ENCODE data around the gene MYH2.
"Not testable (repeated sequence)": the region's sequence is repeated elsewhere in the genome, so short reads cannot be mapped to it uniquely, and the experiment has no call there.

MYH2 gene

DNA sequence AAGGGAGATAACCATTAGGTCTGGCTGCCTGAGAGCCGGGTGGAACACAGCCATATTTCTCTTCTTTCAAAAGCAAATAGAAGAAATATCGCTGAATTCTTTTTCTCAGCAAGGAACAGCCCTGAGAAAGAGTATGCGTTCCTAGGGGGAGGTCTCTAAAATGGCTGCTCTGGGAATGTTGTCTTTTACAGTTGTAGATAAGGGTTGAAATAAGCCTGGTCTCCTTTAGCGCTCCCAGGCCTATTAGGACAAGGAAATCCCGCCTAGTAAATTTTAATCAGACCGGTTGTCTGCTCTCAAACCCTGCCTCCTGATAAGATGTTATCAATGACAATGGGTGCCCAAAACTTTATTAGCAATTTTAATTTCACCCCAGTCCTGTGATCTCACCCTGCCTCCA lies 8.3 kb downstream of the MYH2 start:
- H3K4me1 Mint-ChIP-seq (ENCODE audit: low read depth); H3K27me3 Mint-ChIP-seq (ENCODE audit: low read depth); H3K4me3 Mint-ChIP-seq; H3K36me3 Mint-ChIP-seq (ENCODE audit: low read depth); H3K27ac Mint-ChIP-seq; DNase-seq (ENCODE audit: low spot score): not testable (repeated sequence)
- H3K9me3 Mint-ChIP-seq, result peaks cover 18% of the 10 kb centered on the region

DNA sequence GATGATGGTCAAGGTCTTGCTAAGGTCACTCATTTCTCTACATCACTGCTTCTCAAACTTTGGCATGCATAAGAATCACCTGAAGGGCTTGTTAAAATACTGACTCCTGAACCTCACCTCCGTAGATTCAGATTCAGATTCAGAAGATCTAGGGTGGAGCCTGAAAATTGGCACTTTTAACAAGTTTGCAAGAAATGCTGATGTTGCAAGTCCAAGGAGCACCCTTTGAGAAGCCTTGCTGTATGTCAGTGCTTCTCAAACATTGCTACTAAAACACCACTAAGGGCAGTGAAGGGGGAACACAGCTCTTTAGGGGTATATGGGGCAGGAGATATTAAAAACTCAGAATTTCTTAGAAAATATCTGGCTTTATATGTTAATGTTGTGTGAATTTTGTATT lies 17.4 kb downstream of the MYH2 start:
- Mint-ChIP-seq H3K4me3 (no peak overlapping the region), H3K36me3 (ENCODE audit: low read depth) (no peaks in the 10 kb centered on the region), H3K27ac (no peak overlapping the region), H3K9me3 (no peaks in the 10 kb centered on the region), H3K27me3 (ENCODE audit: low read depth) (no peaks in the 10 kb centered on the region), H3K4me1 (ENCODE audit: low read depth) (no peaks in the 10 kb centered on the region)
- no peak for DNase-seq (ENCODE audit: low spot score)

DNA sequence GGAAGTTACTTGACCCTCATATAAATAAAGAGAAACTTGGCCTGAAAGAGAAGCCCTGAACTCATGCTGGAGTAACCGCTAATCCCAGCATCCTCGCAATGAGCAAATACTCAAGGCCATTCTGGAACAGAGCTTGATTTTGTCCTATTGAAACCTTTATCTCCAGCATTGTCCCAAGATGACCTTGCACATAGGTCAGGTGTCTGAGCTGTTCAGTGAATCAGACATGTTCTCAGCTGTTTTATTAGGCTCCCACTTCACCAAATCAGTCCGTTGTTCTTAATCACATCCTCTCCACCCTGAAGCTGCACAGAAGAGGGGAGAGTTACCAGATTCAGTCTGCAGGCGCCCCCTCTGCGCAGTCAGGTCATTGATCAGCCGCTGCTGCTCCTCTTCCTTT lies 22.0 kb downstream of the MYH2 start:
- no peak overlapping the region for H3K4me3 Mint-ChIP-seq
- no peak overlapping the region for H3K27ac Mint-ChIP-seq
- H3K9me3 Mint-ChIP-seq, result no peaks in the 10 kb centered on the region
- DNase-seq (ENCODE audit: low spot score), result no peak
- no peaks in the 10 kb centered on the region for H3K36me3 Mint-ChIP-seq (ENCODE audit: low read depth)
- H3K27me3 Mint-ChIP-seq (ENCODE audit: low read depth), result no peaks in the 10 kb centered on the region
- no peaks in the 10 kb centered on the region for H3K4me1 Mint-ChIP-seq (ENCODE audit: low read depth)

DNA sequence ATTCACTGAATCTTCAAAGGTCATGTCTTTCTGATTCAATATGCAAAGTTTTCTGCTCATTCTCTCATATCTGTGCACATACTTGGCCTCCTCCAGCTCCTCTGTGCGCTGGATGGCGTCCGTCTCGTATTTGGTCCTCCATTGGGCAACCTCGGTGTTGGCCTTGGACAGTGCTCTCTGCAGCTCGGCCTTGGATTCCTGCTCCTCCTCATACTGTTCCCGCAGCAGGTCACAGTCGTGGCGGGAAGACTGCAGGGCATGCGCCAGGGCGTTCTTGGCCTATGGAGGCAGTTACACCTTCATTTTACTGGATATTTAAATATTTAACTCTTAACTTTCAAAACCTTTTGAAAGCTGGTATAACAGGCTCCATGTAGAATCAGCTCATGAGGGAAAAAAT lies 22.9 kb downstream of the MYH2 start:
- H3K27ac Mint-ChIP-seq, result no peak overlapping the region
- H3K27me3 Mint-ChIP-seq (ENCODE audit: low read depth), result no peaks in the 10 kb centered on the region
- H3K4me1 Mint-ChIP-seq (ENCODE audit: low read depth), result no peaks in the 10 kb centered on the region
- H3K36me3 Mint-ChIP-seq (ENCODE audit: low read depth), result no peaks in the 10 kb centered on the region
- H3K9me3 Mint-ChIP-seq, result no peaks in the 10 kb centered on the region
- no peak overlapping the region for H3K4me3 Mint-ChIP-seq
- no peak for DNase-seq (ENCODE audit: low spot score)

DNA sequence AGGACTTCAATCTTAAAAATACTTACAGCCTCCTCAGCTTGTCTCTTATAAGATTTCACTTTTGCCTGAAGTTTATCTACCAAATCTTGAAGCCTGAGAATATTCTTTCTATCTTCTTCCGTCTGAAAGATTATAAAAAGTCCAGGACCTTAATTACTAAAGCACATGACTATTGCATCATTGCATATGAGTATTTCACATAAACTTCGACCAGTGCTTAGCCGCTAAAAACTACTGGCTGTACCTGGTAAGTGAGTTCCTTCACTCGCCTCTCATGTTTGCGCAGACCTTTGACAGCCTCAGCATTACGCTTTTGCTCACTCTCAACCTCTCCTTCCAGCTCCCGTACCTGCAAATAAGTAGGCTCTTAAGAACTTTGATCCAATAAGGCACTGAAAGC lies 26.4 kb downstream of the MYH2 start:
- Mint-ChIP-seq H3K9me3 (no peaks in the 10 kb centered on the region), H3K36me3 (ENCODE audit: low read depth) (no peaks in the 10 kb centered on the region), H3K27me3 (ENCODE audit: low read depth) (no peaks in the 10 kb centered on the region), H3K4me1 (ENCODE audit: low read depth) (no peaks in the 10 kb centered on the region), H3K27ac (no peak overlapping the region), H3K4me3 (no peak overlapping the region)
- no peak for DNase-seq (ENCODE audit: low spot score)

DNA sequence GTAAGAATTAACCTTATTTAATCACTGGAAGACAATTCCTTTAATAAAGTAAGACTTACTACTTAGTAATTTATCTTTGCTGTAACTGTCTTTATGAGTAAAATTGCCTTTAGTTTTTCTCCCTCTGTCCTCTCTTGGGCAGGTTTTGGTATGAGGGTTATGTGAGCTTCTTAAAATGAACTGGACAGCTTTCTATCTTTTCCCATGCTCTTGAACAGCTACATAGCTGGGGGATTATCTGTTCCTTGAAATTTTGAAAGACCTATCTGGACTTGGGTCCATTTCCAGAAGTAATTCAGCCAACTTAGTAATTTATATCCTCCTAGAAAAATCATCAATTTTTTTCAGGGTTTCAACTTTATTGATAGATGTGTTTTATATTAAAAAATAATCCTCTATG lies 27.5 kb downstream of the MYH2 start:
- no peaks in the 10 kb centered on the region for H3K9me3 Mint-ChIP-seq
- H3K27me3 Mint-ChIP-seq (ENCODE audit: low read depth), result no peaks in the 10 kb centered on the region
- no peak overlapping the region for H3K4me3 Mint-ChIP-seq
- no peaks in the 10 kb centered on the region for H3K4me1 Mint-ChIP-seq (ENCODE audit: low read depth)
- DNase-seq (ENCODE audit: low spot score), result no peak
- no peak overlapping the region for H3K27ac Mint-ChIP-seq
- H3K36me3 Mint-ChIP-seq (ENCODE audit: low read depth), result no peaks in the 10 kb centered on the region

DNA sequence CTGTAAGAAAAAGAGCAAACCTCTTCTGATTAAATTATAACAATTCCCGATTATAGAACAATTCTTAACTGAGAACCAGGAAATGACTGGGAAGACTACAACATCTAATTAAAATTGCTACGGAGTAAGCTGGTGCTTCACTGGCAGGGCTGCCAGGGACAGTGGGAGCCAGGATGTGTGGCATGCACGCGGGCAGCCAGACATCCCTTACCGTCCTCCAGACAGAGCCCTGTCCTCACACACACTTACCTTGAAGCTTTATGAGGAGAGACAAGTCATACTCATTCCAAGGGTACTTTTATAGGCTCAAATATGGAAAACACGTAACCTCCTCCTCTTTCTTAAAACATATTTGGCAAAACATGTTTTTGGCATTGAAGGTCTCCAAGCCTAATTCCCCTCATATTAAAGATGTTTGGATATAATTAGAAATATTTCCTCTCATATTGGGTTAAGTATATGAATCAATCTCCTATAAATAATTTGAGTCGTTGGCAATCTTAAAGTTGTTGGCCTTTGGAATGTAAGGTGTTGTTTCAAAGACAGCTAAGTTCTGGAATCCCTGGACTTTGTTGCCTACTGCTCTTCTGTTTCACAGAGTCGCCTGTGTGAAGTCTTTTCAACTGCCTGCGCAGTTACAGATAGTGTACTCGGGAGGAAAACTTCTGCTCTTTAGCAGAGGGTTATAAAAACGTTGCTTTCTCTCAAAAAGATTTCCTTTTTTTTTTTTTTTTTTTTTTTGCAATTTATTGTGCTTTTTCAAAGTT lies 31.0 kb downstream of the MYH2 start, which contains the start of gene MYH1:
Gene MYH1 (minus strand): TSS at position 272 of the 767 bp plus-strand sequence. CDS start 1,900 bp downstream, outside the sequence.
- Mint-ChIP-seq H3K4me1 (ENCODE audit: low read depth) (no peaks in the 10 kb centered on the region), H3K9me3 (no peaks in the 10 kb centered on the region), H3K27ac (no peak within 1 kb of the TSS), H3K4me3 (no peak within 1 kb of the TSS), H3K27me3 (ENCODE audit: low read depth) (no peaks in the 10 kb centered on the region), H3K36me3 (ENCODE audit: low read depth) (no peaks in the 10 kb centered on the region)
- DNase-seq (ENCODE audit: low spot score), result no peak

DNA sequence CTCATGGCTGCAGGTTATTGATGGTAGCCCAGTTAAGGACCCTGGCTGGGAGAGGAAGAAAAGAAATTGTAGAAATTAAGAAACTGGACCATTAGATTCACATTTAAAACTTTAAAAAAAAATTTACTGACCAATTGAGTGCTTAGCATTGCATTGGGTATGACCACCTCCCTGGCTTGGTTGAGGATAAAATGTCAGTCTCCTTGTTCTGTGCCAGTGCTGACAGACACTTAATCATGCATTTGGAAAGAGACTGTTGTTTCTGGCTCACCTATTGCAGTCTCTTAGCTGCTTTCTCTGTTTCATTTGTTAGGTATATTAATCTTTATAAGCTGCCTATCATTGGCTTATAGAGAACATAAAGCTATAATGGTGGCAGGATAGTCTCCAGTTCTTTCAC lies 32.8 kb downstream of the MYH2 start:
- Mint-ChIP-seq H3K27me3 (ENCODE audit: low read depth) (no peaks in the 10 kb centered on the region), H3K9me3 (no peaks in the 10 kb centered on the region), H3K27ac (no peak overlapping the region), H3K4me3 (no peak overlapping the region), H3K36me3 (ENCODE audit: low read depth) (no peaks in the 10 kb centered on the region), H3K4me1 (ENCODE audit: low read depth) (no peaks in the 10 kb centered on the region)
- no peak for DNase-seq (ENCODE audit: low spot score)

DNA sequence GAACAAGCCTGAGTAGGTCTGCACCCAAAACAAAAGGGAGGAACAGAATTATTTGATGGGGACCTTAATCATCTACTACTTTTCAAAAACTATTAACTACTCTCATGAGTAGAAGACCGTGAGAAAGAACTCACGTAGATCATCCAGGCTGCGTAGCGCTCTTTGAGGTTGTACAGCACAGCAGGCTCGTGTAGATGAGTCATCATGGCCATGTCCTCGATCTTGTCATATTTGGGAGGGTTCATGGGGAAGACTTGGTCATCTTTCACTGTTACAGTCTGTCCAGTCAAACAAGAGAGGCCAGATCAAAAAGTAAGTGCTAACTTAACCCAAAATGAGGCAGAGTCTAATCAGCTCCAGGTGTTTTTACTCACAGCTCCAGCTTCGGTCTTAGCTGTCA lies 33.4 kb downstream of the MYH2 start:
- DNase-seq (ENCODE audit: low spot score), result no peak
- H3K27ac Mint-ChIP-seq, result no peak overlapping the region

DNA sequence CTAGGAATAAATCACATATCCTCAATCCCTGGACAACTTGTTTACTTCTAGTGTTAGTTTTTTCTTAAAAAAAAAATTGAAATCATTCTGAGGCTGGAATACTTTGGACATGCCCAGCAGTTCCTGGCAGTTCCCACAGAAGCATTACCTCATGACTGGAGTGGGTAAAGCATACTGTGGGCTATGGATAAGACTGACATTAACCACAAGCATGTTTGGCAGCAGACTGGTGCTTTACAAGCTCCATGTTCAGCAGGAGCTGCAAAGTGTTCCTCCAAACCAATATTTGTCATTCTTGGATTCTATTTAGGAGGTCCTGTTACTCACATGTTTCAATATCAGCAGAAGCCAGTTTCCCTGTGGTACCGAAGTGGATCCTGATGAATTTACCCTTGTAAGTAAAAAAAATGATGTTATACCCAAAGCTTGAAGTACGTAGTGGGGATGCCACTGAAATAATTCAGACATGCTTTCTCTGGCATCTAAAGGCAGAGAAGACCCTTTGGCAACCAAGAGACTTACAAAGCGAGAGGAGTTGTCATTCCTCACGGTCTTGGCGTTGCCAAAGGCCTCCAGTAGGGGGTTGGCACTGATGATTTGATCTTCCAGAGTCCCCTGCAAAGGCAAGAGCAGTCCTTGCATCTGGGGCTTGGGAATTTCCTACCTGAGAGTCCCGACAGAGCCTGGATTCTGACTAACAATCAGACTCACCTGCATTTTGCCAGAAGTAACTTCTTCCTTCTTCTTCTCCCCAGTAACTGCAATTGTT lies 36.0 kb downstream of the MYH2 start:
- H3K27me3 Mint-ChIP-seq (ENCODE audit: low read depth), result no peaks in the 10 kb centered on the region
- no peaks in the 10 kb centered on the region for H3K4me1 Mint-ChIP-seq (ENCODE audit: low read depth)
- H3K36me3 Mint-ChIP-seq (ENCODE audit: low read depth), result no peaks in the 10 kb centered on the region
- H3K4me3 Mint-ChIP-seq, result no peak overlapping the region
- DNase-seq (ENCODE audit: low spot score), result no peak
- no peaks in the 10 kb centered on the region for H3K9me3 Mint-ChIP-seq
- no peak overlapping the region for H3K27ac Mint-ChIP-seq

More for the DNA sequence above, 33.4 kb downstream of the MYH2 start:
- Mint-ChIP-seq H3K4me1 (ENCODE audit: low read depth) (no peaks in the 10 kb centered on the region), H3K9me3 (no peaks in the 10 kb centered on the region), H3K27me3 (ENCODE audit: low read depth) (no peaks in the 10 kb centered on the region), H3K36me3 (ENCODE audit: low read depth) (no peaks in the 10 kb centered on the region), H3K4me3 (no peak overlapping the region)

DNA sequence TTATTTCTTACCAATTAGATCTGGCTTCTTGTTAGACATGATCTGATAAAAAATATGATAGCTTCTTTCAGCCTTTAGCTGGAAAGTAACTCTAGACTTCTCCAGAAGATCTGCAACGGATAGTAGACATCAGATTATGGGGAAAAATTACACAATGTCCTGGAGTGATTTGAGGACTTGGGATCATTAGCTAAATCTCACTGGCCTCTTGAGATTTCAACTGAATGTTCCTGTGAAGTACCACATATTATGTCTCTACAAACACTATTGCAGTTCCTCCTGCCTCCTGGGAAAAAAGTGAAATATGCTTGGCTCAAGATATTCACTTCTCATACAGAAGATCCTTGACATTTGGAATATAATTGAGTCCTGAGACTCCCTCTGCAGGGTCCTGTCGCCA lies 36.6 kb downstream of the MYH2 start:
- Mint-ChIP-seq H3K4me3 (no peak overlapping the region), H3K4me1 (ENCODE audit: low read depth) (no peaks in the 10 kb centered on the region), H3K36me3 (ENCODE audit: low read depth) (no peaks in the 10 kb centered on the region)

DNA sequence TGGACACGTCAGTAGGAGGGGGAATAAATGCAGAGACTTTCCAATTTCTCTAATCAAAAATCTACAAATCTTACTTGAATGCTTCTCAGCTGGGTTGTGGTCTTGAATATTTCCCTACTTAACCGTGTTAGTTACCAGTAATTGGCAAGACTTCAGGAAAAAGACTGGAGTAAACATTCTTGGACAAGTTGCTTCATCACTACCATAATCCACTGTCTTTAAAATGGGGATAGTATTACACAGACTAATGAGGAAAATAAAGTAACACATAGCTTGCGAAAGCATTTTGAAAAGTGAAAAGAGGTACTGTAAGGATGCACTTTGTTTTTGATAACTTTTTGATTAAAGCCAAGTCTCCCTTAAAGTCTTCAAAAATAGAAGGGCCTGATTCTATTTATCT lies 49.5 kb downstream of the MYH2 start:
- H3K4me3 Mint-ChIP-seq, result no peak overlapping the region
- no peaks in the 10 kb centered on the region for H3K27me3 Mint-ChIP-seq (ENCODE audit: low read depth)
- H3K36me3 Mint-ChIP-seq (ENCODE audit: low read depth), result no peaks in the 10 kb centered on the region
- DNase-seq (ENCODE audit: low spot score), result no peak
- peaks cover 6% of the 10 kb centered on the region for H3K9me3 Mint-ChIP-seq
- no peaks in the 10 kb centered on the region for H3K4me1 Mint-ChIP-seq (ENCODE audit: low read depth)
- no peak overlapping the region for H3K27ac Mint-ChIP-seq

More for the DNA sequence above, 36.6 kb downstream of the MYH2 start:
- Mint-ChIP-seq H3K27me3 (ENCODE audit: low read depth) (no peaks in the 10 kb centered on the region), H3K27ac (no peak overlapping the region), H3K9me3 (no peaks in the 10 kb centered on the region)
- DNase-seq (ENCODE audit: low spot score), result no peak

DNA sequence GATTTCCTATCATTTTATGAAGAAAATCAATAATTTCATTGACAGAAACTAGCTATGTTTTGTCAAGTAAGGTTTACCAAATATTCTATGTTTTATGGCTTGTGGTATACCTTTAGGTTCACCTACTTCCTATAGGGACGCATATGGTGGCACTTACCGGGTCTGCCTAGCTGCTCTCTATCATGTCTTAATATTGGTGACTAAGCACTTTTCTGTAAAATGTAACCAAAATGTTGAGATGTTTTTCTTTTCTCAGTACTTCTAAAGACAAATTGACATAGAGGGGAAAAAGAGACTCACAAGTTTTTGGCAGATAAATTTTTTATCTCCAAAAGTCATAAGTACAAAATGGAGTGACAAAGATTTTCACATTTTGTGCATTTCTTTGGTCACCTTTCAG lies 57.5 kb downstream of the MYH2 start:
- DNase-seq (ENCODE audit: low spot score), result no peak
- Mint-ChIP-seq H3K4me1 (ENCODE audit: low read depth) (no peaks in the 10 kb centered on the region), H3K36me3 (ENCODE audit: low read depth) (no peaks in the 10 kb centered on the region), H3K9me3 (peaks cover 37% of the 10 kb centered on the region), H3K4me3 (no peak overlapping the region), H3K27ac (no peak overlapping the region), H3K27me3 (ENCODE audit: low read depth) (no peaks in the 10 kb centered on the region)

DNA sequence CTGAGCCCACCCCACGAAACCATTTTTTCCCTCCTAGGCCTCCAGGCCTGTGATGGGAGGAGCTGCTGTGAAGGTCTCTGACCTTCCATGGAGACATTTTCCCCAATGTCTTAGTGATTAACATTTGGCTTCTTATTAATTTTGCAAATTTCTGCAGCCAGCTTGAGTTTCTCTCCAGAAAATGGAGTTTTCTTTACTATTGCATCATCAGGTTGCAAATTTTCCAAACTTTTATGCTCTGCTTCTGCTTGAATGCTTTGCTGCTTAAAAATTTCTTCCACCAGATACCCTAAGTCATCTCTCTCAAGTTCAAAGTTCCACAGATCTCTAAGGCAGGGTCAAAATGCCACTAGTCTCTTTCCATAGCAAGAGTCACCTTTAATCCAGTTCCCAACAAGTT lies 67.2 kb downstream of the MYH2 start:
- H3K4me1 Mint-ChIP-seq (ENCODE audit: low read depth), result no peaks in the 10 kb centered on the region
- H3K27ac Mint-ChIP-seq, result no peak overlapping the region
- no peaks in the 10 kb centered on the region for H3K36me3 Mint-ChIP-seq (ENCODE audit: low read depth)
- peaks cover 34% of the 10 kb centered on the region for H3K9me3 Mint-ChIP-seq
- H3K27me3 Mint-ChIP-seq (ENCODE audit: low read depth), result no peaks in the 10 kb centered on the region
- H3K4me3 Mint-ChIP-seq, result no peak overlapping the region
- DNase-seq (ENCODE audit: low spot score), result no peak
